ENCODE data around the gene DDX50.

The DDX50 gene

GRCh38 chr10:68988530-68989316 is 87.6 kb downstream of the DDX50 start, which contains the start of gene KIFBP:
Gene KIFBP, plus strand, starts transcription at chr10:68988803. Its CDS starts 30 bp downstream, at chr10:68988833.
- DNase-seq, result peak; percentile 98

- DNase-seq, result peak; percentile 5
Measured at GRCh38 chr10:68989317-68989990, 88.3 kb downstream of the DDX50 start.

- peak; percentile 92 for DNase-seq
Measured at GRCh38 chr10:68992636-68993440, 91.7 kb downstream of the DDX50 start.

All from HCEC 1CT (cell line).